MCF 10A (cell line): ENCODE data around the gene CREB3L2. TPM values are rescaled to one million over a fixed set of nuclear protein-coding genes. Genes with fewer than 3 reads are reported as not detected.

ENCODE experiments used
- BruUV-seq: library from RNA; stranded (reverse); fragments of 400-500 nt; replicated peaks from 2 replicates; lab custom pipeline; 2021; lab: Mats Ljungman, UMichigan
- CTCF ChIA-PET: fragments of 300-600 bp; sonication (Branson Sonifier 250); formaldehyde crosslinking; extraction: SDS; loops from one replicate; lab custom pipeline; 2021; ENCODE audit warnings: antibody characterized with exemption, inconsistent platforms; lab: Yijun Ruan, JAX
- POLR2A ChIA-PET: fragments of 300-600, 350-650 bp; sonication (Branson Sonifier 250); formaldehyde crosslinking; extraction: SDS; loops from one replicate; lab custom pipeline; 2020; ENCODE audit warnings: antibody characterized with exemption, inconsistent platforms; lab: Yijun Ruan, JAX
- DNase-seq: peaks from one replicate; pipeline ENCODE4 v3.0.0-alpha.2; 2018; ENCODE audit not compliant: unreplicated experiment
- H3K27ac Mint-ChIP-seq: one replicate; pipeline ENCODE4 v1.8.0; 2022; ENCODE audit warnings: mild to moderate bottlenecking, low read depth, mixed read lengths; ENCODE audit not compliant: unreplicated experiment
- H3K27me3 Mint-ChIP-seq: one replicate; pipeline ENCODE4 v1.8.0; 2022; ENCODE audit warnings: mixed read lengths; ENCODE audit not compliant: insufficient read depth, unreplicated experiment
- H3K36me3 Mint-ChIP-seq: one replicate; pipeline ENCODE4 v1.8.0; 2022; ENCODE audit warnings: mild to moderate bottlenecking, moderate library complexity, mixed read lengths; ENCODE audit not compliant: insufficient read depth, unreplicated experiment
- H3K4me1 Mint-ChIP-seq: one replicate; pipeline ENCODE4 v1.8.0; 2022; ENCODE audit warnings: mixed read lengths; ENCODE audit not compliant: insufficient read depth, unreplicated experiment
- H3K4me3 Mint-ChIP-seq: one replicate; pipeline ENCODE4 v1.8.0; 2022; ENCODE audit warnings: mild to moderate bottlenecking, moderate library complexity, mixed read lengths; ENCODE audit not compliant: unreplicated experiment
- H3K9me3 Mint-ChIP-seq: one replicate; pipeline ENCODE4 v1.8.0; 2022; ENCODE audit warnings: mixed read lengths; ENCODE audit not compliant: unreplicated experiment
- CTCF ChIP-seq: fragments of 200-600 bp; IDR thresholded peaks from one replicate; pipeline ENCODE4 v1.8.0; 2022; ENCODE audit warnings: antibody characterized with exemption, mild to moderate bottlenecking; ENCODE audit not compliant: unreplicated experiment
- intact Hi-C: fragments of 100-400 bp; cut with micrococcal nuclease; formaldehyde crosslinking; loops from 2 replicates; pipeline ENCODE4 v1.14.1; 2022
- total RNA-seq: library from RNA; stranded (reverse); gene quantifications from 2 replicates; pipeline ENCODE4 v1.2.3, GENCODE V29; 2022

CREB3L2 gene
- total RNA-seq, 1 experiment from 2014 or later = 74.2 TPM

GRCh38 chr7:137976232-137976631, 25.7 kb downstream of the CREB3L2 start:
- CTCF ChIA-PET = no interaction called here
- DNase-seq = no peak
- Mint-ChIP-seq H3K27me3 (no peaks in the 10 kb centered on the region), H3K9me3 (no peaks in the 10 kb centered on the region), H3K4me1 (peaks cover 25% of the 10 kb centered on the region), H3K4me3 (no peak overlapping the region), H3K27ac (no peak overlapping the region), H3K36me3 (peaks cover 11% of the 10 kb centered on the region)
- no peak for TF ChIP-seq CTCF
- intact Hi-C loops = no loop called here
- POLR2A ChIA-PET = interaction anchor here (1.9 kb wide), 1 partner anchor 24 kb away, joined by 12 read pairs; no protein-coding TSS in a partner anchor
- no TSS peak for BruUV-seq

- peaks cover 22% of the 10 kb centered on the region for H3K4me1 Mint-ChIP-seq
- H3K27ac Mint-ChIP-seq = no peak overlapping the region
- no peaks in the 10 kb centered on the region for H3K27me3 Mint-ChIP-seq
Observed at GRCh38 chr7:137975768-137976167, 26.1 kb downstream of the CREB3L2 start.

GRCh38 chr7:137975221-137975620, 26.7 kb downstream of the CREB3L2 start:
- no peak overlapping the region for H3K27ac Mint-ChIP-seq
- H3K4me1 Mint-ChIP-seq = peaks cover 24% of the 10 kb centered on the region
- intact Hi-C loops = no loop called here
- no peaks in the 10 kb centered on the region for H3K27me3 Mint-ChIP-seq
- no peaks in the 10 kb centered on the region for H3K9me3 Mint-ChIP-seq
- CTCF ChIA-PET = interaction anchor here (0.6 to 1.0 kb wide), 3 partner anchors 9 to 76 kb away, joined by 3 read pairs; no protein-coding TSS in a partner anchor
- no peak overlapping the region for H3K4me3 Mint-ChIP-seq
- peaks cover 20% of the 10 kb centered on the region for H3K36me3 Mint-ChIP-seq
- DNase-seq = no peak
- TF ChIP-seq CTCF = no peak
- no TSS peak for BruUV-seq
- POLR2A ChIA-PET = interaction anchor here (1.9 kb wide), 1 partner anchor 25 kb away, joined by 12 read pairs; no protein-coding TSS in a partner anchor

More at GRCh38 chr7:137975768-137976167, 26.1 kb downstream of the CREB3L2 start:
- ChIA-PET POLR2A (interaction anchor here (1.9 kb wide), 1 partner anchor 24 kb away, joined by 12 read pairs; no protein-coding TSS in a partner anchor), CTCF (interaction anchor here (0.6 to 1.0 kb wide), 2 partner anchors 9 to 36 kb away, joined by 3 read pairs; no protein-coding TSS in a partner anchor)
- TF ChIP-seq CTCF = no peak
- DNase-seq = no peak
- Mint-ChIP-seq H3K4me3 (no peak overlapping the region), H3K9me3 (no peaks in the 10 kb centered on the region), H3K36me3 (peaks cover 15% of the 10 kb centered on the region)
- intact Hi-C loops = no loop called here
- no TSS peak for BruUV-seq

GRCh38 chr7:137974766-137975165, 27.1 kb downstream of the CREB3L2 start:
- no peak for DNase-seq
- Mint-ChIP-seq H3K27ac (no peak overlapping the region), H3K9me3 (no peaks in the 10 kb centered on the region), H3K27me3 (no peaks in the 10 kb centered on the region), H3K4me1 (peaks cover 24% of the 10 kb centered on the region), H3K4me3 (no peak overlapping the region), H3K36me3 (peaks cover 18% of the 10 kb centered on the region)
- no TSS peak for BruUV-seq
- CTCF ChIA-PET = interaction anchor here (0.7 to 1.0 kb wide), 2 partner anchors 10 to 75 kb away, joined by 3 read pairs; no protein-coding TSS in a partner anchor
- POLR2A ChIA-PET = interaction anchor here (1.9 kb wide), 1 partner anchor 25 kb away, joined by 12 read pairs; no protein-coding TSS in a partner anchor
- intact Hi-C loops = no loop called here
- no peak for TF ChIP-seq CTCF
